ENCODE data around the gene SCN2A.

GRCh38 chr2:165191096-165191728 is 48.0 kb upstream of the SCN2A start:
- TF ChIP-seq RAD21 (IDR thresholded peaks at IDR 0.05; ENCODE audit: low read length) (no peak), RCOR1 (IDR thresholded peaks at IDR 0.05; ENCODE audit: insufficient replicate concordance, low read length) (no peak), CTCF (conservative IDR thresholded peaks at IDR 0.05; ENCODE audit: low read depth, low read length) (no peak), POLR2A (IDR thresholded peaks at IDR 0.05; ENCODE audit: low read depth, low read length) (no peak), FOS (IDR thresholded peaks at IDR 0.05; ENCODE audit: low read depth, low read length) (no peak), RFX5 (IDR thresholded peaks at IDR 0.05; ENCODE audit: low read depth, low read length) (no peak), CEBPB (IDR thresholded peaks at IDR 0.05; ENCODE audit: low read depth, low read length) (no peak), BHLHE40 (IDR thresholded peaks at IDR 0.05; ENCODE audit: low read depth, low read length) (no peak), MXI1 (IDR thresholded peaks at IDR 0.05; ENCODE audit: borderline replicate concordance, low read depth, low read length) (no peak), CHD1 (IDR thresholded peaks at IDR 0.05; ENCODE audit: low read depth, low read length) (no peak), MAFK (IDR thresholded peaks at IDR 0.05; ENCODE audit: low read depth, low read length) (no peak)
- TF ChIP-seq, protein P1, sequence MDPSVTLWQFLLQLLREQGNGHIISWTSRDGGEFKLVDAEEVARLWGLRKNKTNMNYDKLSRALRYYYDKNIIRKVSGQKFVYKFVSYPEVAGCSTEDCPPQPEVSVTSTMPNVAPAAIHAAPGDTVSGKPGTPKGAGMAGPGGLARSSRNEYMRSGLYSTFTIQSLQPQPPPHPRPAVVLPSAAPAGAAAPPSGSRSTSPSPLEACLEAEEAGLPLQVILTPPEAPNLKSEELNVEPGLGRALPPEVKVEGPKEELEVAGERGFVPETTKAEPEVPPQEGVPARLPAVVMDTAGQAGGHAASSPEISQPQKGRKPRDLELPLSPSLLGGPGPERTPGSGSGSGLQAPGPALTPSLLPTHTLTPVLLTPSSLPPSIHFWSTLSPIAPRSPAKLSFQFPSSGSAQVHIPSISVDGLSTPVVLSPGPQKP (IDR thresholded peaks at IDR 0.05; ENCODE audit: borderline replicate concordance, low read depth, low read length) = no peak
- TF ChIP-seq, protein P2, sequence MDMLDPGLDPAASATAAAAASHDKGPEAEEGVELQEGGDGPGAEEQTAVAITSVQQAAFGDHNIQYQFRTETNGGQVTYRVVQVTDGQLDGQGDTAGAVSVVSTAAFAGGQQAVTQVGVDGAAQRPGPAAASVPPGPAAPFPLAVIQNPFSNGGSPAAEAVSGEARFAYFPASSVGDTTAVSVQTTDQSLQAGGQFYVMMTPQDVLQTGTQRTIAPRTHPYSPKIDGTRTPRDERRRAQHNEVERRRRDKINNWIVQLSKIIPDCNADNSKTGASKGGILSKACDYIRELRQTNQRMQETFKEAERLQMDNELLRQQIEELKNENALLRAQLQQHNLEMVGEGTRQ (IDR thresholded peaks at IDR 0.05; ENCODE audit: low read depth, low read length) = no peak
